T-helper 17 cell (primary cell): ENCODE measurements around the gene OCA2. TPM values are rescaled to one million over a fixed set of nuclear protein-coding genes. Genes with fewer than 3 reads are reported as not detected.
"Not testable (repeated sequence)": the region's sequence is repeated elsewhere in the genome, so short reads cannot be mapped to it uniquely, and the experiment has no call there.

Source experiments
- ATAC-seq: fragments of 150-1000 bp; cut with Tn5 transposase; 2 replicates; pipeline ENCODE4 v1.10.0; 2021; ENCODE audit warnings: mild to moderate bottlenecking, moderate library complexity
- DNase-seq, 3 donors: peaks; one replicate each; pipeline versions ENCODE4 v3.0.0 to v3.0.0-alpha.2; 2020 to 2021
- H3K9me3 ChIP-seq: one replicate; pipeline ENCODE4 v1.7.0; 2013; ENCODE audit warnings: low read length, mild to moderate bottlenecking; ENCODE audit not compliant: control insufficient read depth, poor library complexity, severe bottlenecking
- H3K27ac Mint-ChIP-seq: one replicate; pipeline ENCODE4 v1.8.0; 2022; ENCODE audit warnings: mild to moderate bottlenecking, moderate library complexity, mixed read lengths
- H3K27me3 Mint-ChIP-seq: one replicate; pipeline ENCODE4 v1.8.0; 2022; ENCODE audit warnings: mixed read lengths
- H3K36me3 Mint-ChIP-seq: one replicate; pipeline ENCODE4 v1.8.0; 2022; ENCODE audit warnings: low read depth, mixed read lengths
- H3K4me1 Mint-ChIP-seq: one replicate; pipeline ENCODE4 v1.8.0; 2022; ENCODE audit warnings: mild to moderate bottlenecking, mixed read lengths
- H3K4me3 Mint-ChIP-seq: one replicate; pipeline ENCODE4 v1.8.0; 2022; ENCODE audit warnings: mild to moderate bottlenecking, moderate library complexity, mixed read lengths
- total RNA-seq, 4 donors: library from RNA in 2 of 4; stranded (reverse) in 2 of 4; gene quantifications; one replicate each; pipeline ENCODE4 v1.2.3 and lab custom pipeline; 2022 to 2026

OCA2 gene
- total RNA-seq, 2 donors from 2014 or later: not detected

DNA sequence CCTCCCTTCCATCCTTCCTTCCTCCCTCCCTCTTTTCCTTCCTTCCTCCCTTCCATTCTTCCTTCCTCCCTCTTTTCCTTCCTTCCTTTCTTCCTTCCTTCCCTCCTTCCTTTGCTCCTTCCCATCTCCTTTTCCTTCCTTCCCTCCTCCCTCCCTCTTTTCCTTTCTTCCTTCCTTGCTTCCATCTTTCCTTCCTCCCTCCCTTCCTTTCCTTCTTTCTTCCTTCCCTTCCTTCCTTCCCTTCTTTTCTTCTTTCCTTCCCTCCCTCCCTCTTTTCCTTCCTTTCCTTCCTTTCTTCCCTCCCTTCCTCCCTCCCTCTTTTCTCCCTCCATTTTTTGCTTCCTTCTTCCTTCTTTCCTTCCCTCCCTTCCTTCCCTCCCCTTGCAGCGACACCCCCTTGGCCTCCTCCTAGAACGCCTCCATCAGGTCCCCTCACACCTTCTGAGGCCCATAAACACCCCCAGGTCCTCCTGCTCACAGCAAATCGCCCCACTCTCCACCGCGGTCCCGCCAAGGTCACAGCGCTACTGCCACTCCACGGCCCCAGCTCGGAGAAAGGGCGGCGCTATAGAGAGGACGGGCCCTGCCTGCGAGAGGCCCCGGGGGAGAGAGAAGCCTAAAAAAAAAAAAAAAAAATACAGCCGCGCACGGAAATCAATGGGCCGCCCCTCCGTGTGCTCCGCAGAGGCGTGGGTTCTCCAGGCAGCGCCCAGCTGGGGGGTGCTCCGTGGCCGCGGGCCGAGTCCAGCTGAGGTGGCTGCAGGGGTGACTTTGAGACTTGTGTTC, 328.2 kb downstream of the OCA2 start:
- no peak overlapping the region for H3K27ac Mint-ChIP-seq
- H3K27me3 Mint-ChIP-seq: no peaks in the 10 kb centered on the region
- no peaks in the 10 kb centered on the region for H3K9me3 ChIP-seq
- no peak overlapping the region for H3K4me3 Mint-ChIP-seq
- no peaks in the 10 kb centered on the region for H3K4me1 Mint-ChIP-seq
- no peak for DNase-seq
- ATAC-seq: no peak
- H3K36me3 Mint-ChIP-seq: no peaks in the 10 kb centered on the region

GRCh38 chr15:27770086-27770607, 329.0 kb downstream of the OCA2 start:
- H3K9me3 ChIP-seq: no peaks in the 10 kb centered on the region
- no peak overlapping the region for H3K4me3 Mint-ChIP-seq
- DNase-seq (no peak), ATAC-seq (no peak)
- H3K4me1 Mint-ChIP-seq: no peaks in the 10 kb centered on the region
- H3K27ac Mint-ChIP-seq: no peak overlapping the region
- H3K36me3 Mint-ChIP-seq: no peaks in the 10 kb centered on the region
- no peaks in the 10 kb centered on the region for H3K27me3 Mint-ChIP-seq

GRCh38 chr15:27769652-27770051, 329.5 kb downstream of the OCA2 start:
- Mint-ChIP-seq H3K27me3 (no peaks in the 10 kb centered on the region), H3K27ac (no peak overlapping the region), H3K36me3 (no peaks in the 10 kb centered on the region), H3K4me1 (no peaks in the 10 kb centered on the region), H3K4me3 (no peak overlapping the region)
- ATAC-seq: no peak
- DNase-seq: no peak
- no peaks in the 10 kb centered on the region for H3K9me3 ChIP-seq

DNA sequence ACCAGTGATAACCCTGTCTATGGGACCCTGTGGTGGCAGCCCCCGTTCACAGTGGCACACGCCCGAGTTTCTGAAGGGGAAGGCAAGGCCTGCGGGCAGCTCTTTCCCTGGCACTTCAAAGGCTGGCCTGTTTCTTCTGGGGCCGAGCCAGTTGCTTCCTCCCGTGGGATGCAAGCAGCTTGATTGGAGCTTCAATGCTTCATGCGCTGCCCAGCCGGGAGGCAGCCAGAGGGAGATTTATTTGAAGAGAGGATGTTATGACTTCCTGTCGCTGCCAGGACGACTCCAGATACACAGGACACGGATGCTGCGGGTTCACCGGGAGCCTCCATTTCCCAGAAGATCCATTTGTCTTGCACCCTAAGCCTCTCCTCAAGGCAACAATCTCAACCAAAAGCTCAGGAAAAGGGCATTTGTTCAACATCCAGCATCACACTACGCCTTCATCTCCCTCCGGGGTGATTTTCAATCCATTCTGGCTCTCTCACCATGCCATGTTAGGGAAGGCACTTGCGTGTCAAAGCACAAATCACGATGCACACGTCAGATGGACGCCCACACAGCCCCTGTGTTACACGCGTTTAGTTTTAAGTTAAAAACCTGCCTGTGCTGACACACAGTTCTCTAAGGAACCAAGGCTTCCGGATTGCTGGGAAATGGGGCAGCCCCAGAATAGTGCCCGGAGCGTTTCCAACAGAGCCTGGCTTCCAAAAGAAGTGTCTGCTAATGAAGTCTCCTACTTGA, 330.2 kb downstream of the OCA2 start:
- no peaks in the 10 kb centered on the region for H3K4me1 Mint-ChIP-seq
- DNase-seq (no peak), ATAC-seq (no peak)
- no peaks in the 10 kb centered on the region for H3K27me3 Mint-ChIP-seq
- no peak overlapping the region for H3K27ac Mint-ChIP-seq
- H3K9me3 ChIP-seq: no peaks in the 10 kb centered on the region
- H3K4me3 Mint-ChIP-seq: no peak overlapping the region
- H3K36me3 Mint-ChIP-seq: no peaks in the 10 kb centered on the region

DNA sequence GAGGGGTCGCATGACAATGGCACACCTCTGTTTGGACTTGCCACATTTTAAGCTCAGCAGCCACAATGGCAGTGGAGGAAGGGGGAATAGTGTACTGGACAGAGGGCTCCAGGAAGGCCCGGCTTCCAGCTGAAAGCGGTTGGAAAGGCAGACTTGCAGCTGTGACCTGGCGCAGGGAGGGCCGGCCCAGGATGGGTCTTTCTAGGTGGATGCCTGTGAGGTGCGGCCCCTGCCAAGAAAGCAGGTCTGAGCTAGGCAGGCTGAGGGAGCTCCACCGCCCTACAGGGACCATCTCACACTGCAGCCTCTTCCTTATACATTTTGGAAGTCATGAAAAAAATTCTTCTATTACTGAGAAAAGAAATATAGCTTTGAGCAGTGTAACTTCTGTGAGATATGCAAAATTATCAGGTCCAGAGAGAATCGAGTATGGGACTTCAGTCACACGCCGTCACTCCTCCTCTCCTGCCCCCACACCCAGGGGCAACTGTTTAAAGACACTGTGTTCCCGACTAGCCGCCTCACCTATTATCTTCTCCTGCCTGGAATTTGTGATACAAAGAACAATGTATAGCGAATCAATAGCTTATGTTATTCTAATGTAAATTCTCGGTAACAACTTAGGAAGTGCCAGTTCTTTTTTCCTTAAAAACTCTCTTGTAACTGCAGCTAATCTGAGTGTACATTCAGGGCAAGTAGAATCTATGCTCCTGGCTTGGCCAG, 331.0 kb downstream of the OCA2 start:
- H3K27ac Mint-ChIP-seq: no peak overlapping the region
- no peak for DNase-seq
- H3K4me3 Mint-ChIP-seq: no peak overlapping the region

GRCh38 chr15:27767430-27767829, 331.7 kb downstream of the OCA2 start:
- ATAC-seq, H3K9me3 ChIP-seq, H3K27me3 Mint-ChIP-seq, H3K27ac Mint-ChIP-seq, H3K4me3 Mint-ChIP-seq, H3K4me1 Mint-ChIP-seq, H3K36me3 Mint-ChIP-seq, DNase-seq: not testable (repeated sequence)

More for the DNA sequence above, 331.0 kb downstream of the OCA2 start:
- H3K9me3 ChIP-seq: no peaks in the 10 kb centered on the region
- no peaks in the 10 kb centered on the region for H3K27me3 Mint-ChIP-seq
- H3K4me1 Mint-ChIP-seq: no peaks in the 10 kb centered on the region
- H3K36me3 Mint-ChIP-seq: no peaks in the 10 kb centered on the region
- ATAC-seq: no peak

GRCh38 chr15:27764339-27764738, 334.8 kb downstream of the OCA2 start:
- DNase-seq (no peak), ATAC-seq (no peak)
- Mint-ChIP-seq H3K36me3 (no peaks in the 10 kb centered on the region), H3K27ac (no peak overlapping the region), H3K4me3 (no peak overlapping the region), H3K27me3 (no peaks in the 10 kb centered on the region), H3K4me1 (no peaks in the 10 kb centered on the region)
- no peaks in the 10 kb centered on the region for H3K9me3 ChIP-seq

GRCh38 chr15:27763514-27763913, 335.6 kb downstream of the OCA2 start:
- no peak for ATAC-seq
- Mint-ChIP-seq H3K27ac (no peak overlapping the region), H3K4me3 (no peak overlapping the region), H3K36me3 (no peaks in the 10 kb centered on the region), H3K27me3 (no peaks in the 10 kb centered on the region), H3K4me1 (no peaks in the 10 kb centered on the region)
- DNase-seq: no peak
- H3K9me3 ChIP-seq: no peaks in the 10 kb centered on the region

- no peak overlapping the region for H3K4me3 Mint-ChIP-seq
- no peak for DNase-seq
- no peaks in the 10 kb centered on the region for H3K4me1 Mint-ChIP-seq
- H3K36me3 Mint-ChIP-seq: no peaks in the 10 kb centered on the region
- H3K9me3 ChIP-seq: no peaks in the 10 kb centered on the region
- ATAC-seq: no peak
- H3K27me3 Mint-ChIP-seq: no peaks in the 10 kb centered on the region
- no peak overlapping the region for H3K27ac Mint-ChIP-seq
Measured at GRCh38 chr15:27762471-27762870, 336.6 kb downstream of the OCA2 start.

DNA sequence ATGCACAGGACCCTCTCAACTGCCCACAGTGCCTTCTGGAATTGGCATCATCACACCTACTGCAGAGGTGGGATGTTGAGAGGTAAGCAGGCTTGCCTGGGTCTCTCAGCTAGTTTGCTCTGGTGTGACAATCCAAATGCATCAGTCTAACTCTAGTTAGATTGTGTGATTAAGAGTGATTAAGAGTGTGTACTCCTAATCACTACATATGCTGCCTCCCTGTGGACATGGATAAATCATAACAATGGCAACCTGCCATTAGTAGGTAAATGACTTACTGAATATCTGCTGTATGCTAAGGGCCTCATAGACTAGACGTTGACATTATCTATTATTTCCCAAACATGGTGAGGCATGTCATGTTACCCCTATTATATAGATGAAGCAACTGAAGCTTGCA, 342.1 kb downstream of the OCA2 start:
- Mint-ChIP-seq H3K4me3 (no peak overlapping the region), H3K4me1 (no peaks in the 10 kb centered on the region), H3K27me3 (no peaks in the 10 kb centered on the region), H3K27ac (no peak overlapping the region), H3K36me3 (no peaks in the 10 kb centered on the region)
- ATAC-seq (no peak), DNase-seq (no peak)
- H3K9me3 ChIP-seq: no peaks in the 10 kb centered on the region

DNA sequence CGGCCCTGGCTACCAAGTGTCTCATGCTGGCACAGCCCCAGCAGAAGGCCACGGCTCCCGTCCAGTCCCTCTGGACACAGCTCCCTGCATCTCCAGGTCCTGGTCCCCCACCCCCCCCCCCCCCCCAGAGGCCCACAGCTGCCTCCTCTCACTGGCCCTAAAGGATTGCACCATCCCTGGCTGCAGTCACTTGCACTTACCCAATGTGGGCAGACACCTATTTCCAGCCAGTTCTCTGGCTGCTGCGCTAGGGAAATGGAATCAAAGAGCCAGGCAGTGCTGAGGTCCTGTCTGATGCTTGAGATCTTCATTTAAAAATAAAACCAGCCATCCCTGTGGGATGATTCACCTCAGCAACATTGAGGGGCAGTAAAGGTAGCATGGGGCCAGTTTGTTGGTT, 346.4 kb downstream of the OCA2 start:
- DNase-seq: no peak
- Mint-ChIP-seq H3K4me1 (no peaks in the 10 kb centered on the region), H3K27ac (no peak overlapping the region), H3K27me3 (no peaks in the 10 kb centered on the region), H3K4me3 (no peak overlapping the region), H3K36me3 (no peaks in the 10 kb centered on the region)
- ATAC-seq: no peak
- no peaks in the 10 kb centered on the region for H3K9me3 ChIP-seq

DNA sequence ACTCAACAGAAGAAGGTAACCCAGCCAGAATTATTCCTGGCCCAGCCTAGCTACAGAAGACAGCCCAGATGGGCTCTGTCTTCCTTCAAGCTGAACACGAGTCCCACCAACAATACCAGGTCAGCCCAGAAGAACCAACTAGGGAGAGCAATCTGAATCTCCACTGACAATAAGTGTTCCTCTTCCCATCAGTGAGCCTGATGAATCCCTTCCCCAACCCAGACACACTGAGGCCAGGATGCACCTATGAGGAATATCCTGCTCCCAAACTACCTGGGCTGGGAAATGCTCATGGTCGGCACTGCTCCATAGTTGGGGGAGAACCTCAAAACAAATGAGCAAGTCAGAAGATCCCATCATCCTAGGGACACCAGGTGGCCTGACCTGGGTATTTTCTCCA, 351.1 kb downstream of the OCA2 start:
- Mint-ChIP-seq H3K36me3 (no peaks in the 10 kb centered on the region), H3K4me3 (no peak overlapping the region), H3K4me1 (no peaks in the 10 kb centered on the region), H3K27me3 (peaks cover 5% of the 10 kb centered on the region), H3K27ac (no peak overlapping the region)
- ATAC-seq: no peak
- H3K9me3 ChIP-seq: no peaks in the 10 kb centered on the region
- DNase-seq: no peak

DNA sequence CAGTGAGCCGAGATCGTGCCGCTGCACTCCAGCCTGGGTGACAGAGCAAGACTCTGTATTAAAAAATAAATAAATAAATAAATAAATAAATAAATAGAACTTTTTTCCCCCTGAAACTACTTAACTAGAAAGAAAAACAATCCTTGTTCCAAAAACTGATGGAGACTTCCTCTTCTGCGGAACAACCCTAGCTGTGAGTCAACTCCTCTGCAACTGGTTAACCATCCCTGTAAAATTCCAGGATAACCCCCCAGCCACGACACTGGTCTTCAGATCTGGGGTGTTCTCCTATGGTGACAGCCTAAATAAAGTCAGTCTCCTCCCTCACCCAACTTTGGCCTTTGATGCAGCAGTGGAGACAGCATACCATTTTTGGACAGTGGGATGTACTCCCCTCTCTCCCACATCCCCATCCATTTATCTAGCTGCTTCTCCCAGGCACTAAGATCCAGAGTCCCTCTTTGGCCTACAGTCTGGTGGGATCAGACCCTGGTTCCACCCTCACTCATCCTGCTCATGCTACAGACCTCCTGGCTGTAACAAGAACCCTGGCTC, 352.6 kb downstream of the OCA2 start:
- Mint-ChIP-seq H3K4me1 (no peaks in the 10 kb centered on the region), H3K27ac (no peak overlapping the region), H3K4me3 (no peak overlapping the region), H3K27me3 (peaks cover 5% of the 10 kb centered on the region), H3K36me3 (no peaks in the 10 kb centered on the region)
- no peaks in the 10 kb centered on the region for H3K9me3 ChIP-seq
- DNase-seq: no peak
- ATAC-seq: no peak
